Astrocyte of the cerebellum (primary cell): ENCODE data around the gene OAT.

Experiments
- DNase-seq: peaks from one replicate; pipeline ENCODE4 v3.0.0-alpha.2; 2011; ENCODE audit warnings: low read depth
- H3K4me3 ChIP-seq: 2 replicates; pipeline ENCODE4 v1.5.1; 2011; ENCODE audit warnings: mild to moderate bottlenecking, low read depth, low read length, moderate library complexity
- in situ Hi-C: cut with HindIII; loops from 2 replicates; pipeline ENCODE4 v1.10.0; 2017; ENCODE audit warnings: low sequenced_read_pairs
- TF ChIP-seq, protein P1 (sequence below): IDR thresholded peaks from 2 replicates; pipeline ENCODE4 v1.5.1; 2012; ENCODE audit warnings: low read length, low read depth, moderate library complexity, mild to moderate bottlenecking; ENCODE audit errors: missing control alignments

The OAT gene

DNA sequence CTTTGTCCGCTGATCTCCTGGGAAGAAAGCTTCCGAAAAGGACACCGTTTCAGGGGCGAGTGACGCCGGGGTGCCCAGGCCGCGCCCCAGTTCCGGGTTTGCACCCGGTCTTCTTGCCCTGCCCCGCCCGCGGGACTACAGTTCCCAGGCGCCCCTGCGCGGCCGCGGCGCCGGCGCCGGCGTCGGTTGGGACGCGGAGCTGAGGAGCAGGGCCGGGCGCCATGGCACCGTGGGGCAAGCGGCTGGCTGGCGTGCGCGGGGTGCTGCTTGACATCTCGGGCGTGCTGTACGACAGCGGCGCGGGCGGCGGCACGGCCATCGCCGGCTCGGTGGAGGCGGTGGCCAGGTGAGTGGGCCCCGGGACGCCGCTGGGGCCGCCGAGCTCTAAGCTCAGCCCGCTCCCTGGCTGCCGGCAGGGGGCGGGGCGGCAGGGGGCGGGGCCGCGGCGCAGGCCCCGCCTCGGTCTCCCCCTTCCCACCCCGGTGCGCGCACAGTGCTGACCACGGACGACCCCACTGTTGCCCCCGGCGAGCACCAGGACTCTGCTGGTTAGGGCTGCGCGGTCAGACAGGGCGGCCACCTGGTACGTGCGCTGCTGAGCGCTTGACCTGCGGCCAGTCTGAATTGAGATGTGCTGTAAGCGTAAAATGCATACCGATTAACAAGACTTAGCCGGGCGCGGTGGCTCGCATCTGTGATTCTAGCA, 43.1 kb upstream of the OAT start, which contains the start of gene LHPP:
Gene LHPP, plus strand, starts transcription at position 182 of the 706 bp plus-strand sequence. Its CDS starts 40 bp downstream, at position 222.
- in situ Hi-C loops = no loop called here
- H3K4me3 ChIP-seq = peak within 1 kb of the TSS; percentile 50
- TF ChIP-seq, protein P1, sequence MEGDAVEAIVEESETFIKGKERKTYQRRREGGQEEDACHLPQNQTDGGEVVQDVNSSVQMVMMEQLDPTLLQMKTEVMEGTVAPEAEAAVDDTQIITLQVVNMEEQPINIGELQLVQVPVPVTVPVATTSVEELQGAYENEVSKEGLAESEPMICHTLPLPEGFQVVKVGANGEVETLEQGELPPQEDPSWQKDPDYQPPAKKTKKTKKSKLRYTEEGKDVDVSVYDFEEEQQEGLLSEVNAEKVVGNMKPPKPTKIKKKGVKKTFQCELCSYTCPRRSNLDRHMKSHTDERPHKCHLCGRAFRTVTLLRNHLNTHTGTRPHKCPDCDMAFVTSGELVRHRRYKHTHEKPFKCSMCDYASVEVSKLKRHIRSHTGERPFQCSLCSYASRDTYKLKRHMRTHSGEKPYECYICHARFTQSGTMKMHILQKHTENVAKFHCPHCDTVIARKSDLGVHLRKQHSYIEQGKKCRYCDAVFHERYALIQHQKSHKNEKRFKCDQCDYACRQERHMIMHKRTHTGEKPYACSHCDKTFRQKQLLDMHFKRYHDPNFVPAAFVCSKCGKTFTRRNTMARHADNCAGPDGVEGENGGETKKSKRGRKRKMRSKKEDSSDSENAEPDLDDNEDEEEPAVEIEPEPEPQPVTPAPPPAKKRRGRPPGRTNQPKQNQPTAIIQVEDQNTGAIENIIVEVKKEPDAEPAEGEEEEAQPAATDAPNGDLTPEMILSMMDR = no peak
- peak; percentile 18 for DNase-seq

DNA sequence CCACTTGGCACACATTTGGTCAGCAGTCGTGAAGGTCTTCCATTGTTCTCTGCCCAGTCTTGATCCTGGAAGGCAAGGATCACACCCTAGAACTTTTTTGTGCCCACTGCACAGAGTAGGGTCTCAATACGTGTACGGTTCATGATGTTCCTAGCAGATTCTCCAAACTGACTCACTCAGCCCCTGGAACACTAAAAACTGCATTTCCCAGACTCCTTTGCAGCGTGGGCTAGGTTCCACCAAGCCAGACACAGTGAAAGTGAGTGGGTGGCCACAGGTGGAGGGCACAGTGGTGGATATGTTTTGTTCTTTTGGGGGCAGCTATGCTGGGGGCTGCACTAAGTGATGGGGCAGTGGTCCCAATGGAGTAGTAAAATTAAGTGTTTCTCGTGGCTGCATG, 41.4 kb upstream of the OAT start:
- TF ChIP-seq, protein P1 = no peak
- H3K4me3 ChIP-seq = no peak overlapping the region
- in situ Hi-C loops = no loop called here
- no peak for DNase-seq

DNA sequence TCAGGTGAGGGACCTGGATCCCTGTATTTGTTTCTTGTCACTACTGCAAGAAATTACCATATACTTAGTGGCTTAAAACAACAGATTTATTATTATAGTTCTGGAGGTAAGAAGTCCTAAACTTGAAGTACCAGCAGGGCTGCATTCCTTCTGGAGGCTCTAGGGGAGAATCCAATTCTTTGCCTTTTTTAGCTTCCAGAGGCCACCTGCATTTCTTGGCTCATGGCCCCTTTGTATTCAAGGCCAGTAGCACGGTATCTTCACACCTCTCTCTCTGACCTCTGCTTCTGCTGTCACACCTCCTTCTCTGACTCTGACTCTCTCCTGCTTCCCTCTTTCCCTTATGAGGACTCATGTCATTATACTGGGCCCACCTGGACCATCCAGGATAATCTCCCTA, 40.7 kb upstream of the OAT start:
- TF ChIP-seq, protein P1 = no peak
- in situ Hi-C loops = no loop called here
- no peak overlapping the region for H3K4me3 ChIP-seq
- no peak for DNase-seq

DNA sequence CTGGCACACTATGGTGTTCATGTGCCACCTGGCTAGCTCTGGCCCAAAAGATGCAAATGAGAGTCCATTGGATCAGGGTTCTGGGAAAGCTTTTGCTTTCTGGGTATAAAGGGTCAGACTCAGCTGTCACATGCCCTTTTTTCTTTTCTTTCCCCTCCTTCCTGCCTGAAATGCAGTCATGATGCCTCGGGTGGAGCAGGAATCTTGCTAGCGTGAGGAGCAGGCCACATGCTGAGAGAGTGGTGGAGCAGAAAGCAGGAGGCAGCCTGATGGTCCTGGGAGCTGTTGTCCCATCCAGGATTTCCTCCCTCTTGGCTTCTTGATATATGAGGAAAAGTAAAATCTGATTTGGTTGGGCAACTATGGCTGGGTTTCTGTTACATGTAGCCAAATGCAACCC, 40.2 kb upstream of the OAT start:
- H3K4me3 ChIP-seq = no peak overlapping the region
- in situ Hi-C loops = no loop called here
- DNase-seq = no peak
- TF ChIP-seq, protein P1 = no peak

DNA sequence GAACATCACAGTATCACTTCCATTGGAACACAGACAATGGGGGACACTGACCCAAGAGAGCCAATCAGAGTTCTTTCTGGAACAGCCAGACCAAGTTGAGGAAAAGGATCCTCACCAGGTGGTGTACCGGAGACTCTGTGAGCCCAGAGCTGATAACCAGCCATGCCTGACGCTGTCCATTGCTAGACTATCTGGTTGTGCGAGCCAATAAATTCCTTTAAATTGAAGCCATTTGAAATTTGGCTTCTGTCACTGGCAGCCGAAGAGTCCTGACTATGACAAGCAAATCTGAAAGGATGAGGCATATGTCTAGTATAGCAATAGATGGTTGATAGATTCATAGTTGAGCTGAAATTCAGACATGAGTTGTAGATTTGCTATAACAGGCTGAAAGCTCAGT, 39.8 kb upstream of the OAT start:
- TF ChIP-seq, protein P1 = no peak
- DNase-seq = no peak
- in situ Hi-C loops = no loop called here
- no peak overlapping the region for H3K4me3 ChIP-seq

DNA sequence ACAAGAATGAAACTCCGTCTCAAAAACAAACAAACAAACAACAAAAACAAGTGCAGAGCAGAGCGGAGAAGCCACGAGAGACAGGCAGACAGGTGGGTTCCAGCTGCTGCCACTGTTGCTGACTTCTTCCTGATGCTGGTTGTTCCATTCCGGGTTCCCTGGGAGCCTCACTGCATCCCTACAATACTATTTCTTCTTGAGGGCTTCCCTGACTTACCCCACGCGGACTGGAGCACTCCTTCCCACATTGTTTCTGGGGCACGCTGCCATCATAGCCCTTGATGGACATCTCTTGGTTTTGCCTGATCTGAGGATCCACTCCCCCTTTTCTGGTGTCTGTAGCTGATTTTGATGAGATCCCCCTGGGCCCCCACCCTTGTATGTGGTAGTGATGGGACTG, 36.7 kb upstream of the OAT start:
- TF ChIP-seq, protein P1 = no peak
- in situ Hi-C loops = no loop called here
- DNase-seq = no peak
- H3K4me3 ChIP-seq = no peak overlapping the region
